CD4-positive, alpha-beta T cell treated with Interleukin-2 at 100 ng/mL for 4 hours (primary cell): ENCODE results near the gene MEGF11.

Source experiments
- DNase-seq: peaks from one replicate; pipeline ENCODE4 v3.0.0-alpha.2; 2020; ENCODE audit warnings: low spot score

Gene MEGF11

GRCh38 chr15:66239514-66239913, 14.0 kb downstream of the MEGF11 start:
- no peak for DNase-seq

DNA sequence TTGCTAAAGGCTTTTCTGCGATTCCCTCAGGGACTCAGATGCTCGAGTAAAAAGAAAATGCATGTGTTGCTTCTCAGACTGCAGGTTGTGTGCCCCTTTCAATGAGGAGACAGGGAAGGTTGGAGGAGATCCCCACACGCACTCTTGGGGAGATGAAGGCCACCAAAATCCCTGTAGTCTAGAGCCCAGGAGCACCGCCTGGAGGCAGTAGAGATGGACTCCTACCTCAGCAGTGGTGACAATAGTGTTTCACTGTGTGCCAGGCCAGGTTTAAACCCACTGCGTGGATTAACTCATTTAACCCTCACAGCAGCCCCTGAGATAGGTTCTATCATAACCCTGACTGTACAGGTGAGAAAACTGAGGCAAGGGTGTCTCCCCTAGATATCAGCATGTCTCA, 15.2 kb downstream of the MEGF11 start:
- no peak for DNase-seq

- no peak for DNase-seq
These were observed 15.9 kb downstream of the MEGF11 start for GRCh38 chr15:66237513-66238235.

DNA sequence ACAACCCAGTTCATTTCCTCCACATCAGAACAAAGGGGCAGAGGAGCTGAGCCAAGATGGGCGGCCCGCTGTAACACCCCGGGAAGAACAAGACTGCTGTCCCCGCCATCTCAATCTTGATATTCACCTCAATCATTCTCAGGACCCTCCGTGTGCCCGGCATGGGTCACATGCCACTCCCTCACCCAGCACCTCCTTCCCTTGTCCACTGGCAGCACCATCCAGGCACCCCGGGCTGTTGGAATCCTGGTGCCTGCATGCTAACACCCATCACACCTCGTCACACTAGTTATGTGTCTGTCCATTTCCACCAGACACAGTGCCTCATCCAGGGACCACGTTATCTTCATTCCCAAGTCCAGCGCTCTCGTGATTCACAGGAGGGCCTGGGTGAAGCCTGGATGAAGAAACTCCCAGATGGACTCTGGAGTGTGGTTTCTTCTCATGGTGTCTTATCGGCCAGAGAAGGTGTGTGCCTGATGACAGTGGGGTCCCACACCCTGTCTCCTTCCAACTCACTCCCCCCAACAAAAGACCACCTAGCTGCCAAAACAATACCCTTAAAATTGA, 16.7 kb downstream of the MEGF11 start:
- DNase-seq = no peak

- no peak for DNase-seq
These were observed 17.7 kb downstream of the MEGF11 start for GRCh38 chr15:66235866-66236265.

DNA sequence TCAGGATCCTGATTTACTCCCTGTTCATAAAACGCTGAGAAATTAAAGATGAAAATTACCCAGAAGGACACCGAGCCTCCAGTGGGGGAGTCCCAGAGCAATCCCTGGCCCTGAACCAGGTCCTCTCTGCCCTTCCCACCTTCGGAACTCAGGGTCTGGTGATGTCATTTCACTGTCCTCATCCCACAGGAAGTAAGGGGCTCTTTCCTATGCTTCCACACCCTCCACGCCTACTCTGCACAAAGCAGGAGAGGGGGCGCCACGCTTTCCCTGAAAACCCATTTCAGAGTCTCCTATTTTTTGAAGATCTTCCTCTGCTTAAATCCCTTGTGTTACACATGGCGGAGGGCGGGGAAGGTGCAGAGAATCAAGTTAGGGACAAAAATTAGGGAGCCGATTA, 18.8 kb downstream of the MEGF11 start:
- DNase-seq = no peak

DNA sequence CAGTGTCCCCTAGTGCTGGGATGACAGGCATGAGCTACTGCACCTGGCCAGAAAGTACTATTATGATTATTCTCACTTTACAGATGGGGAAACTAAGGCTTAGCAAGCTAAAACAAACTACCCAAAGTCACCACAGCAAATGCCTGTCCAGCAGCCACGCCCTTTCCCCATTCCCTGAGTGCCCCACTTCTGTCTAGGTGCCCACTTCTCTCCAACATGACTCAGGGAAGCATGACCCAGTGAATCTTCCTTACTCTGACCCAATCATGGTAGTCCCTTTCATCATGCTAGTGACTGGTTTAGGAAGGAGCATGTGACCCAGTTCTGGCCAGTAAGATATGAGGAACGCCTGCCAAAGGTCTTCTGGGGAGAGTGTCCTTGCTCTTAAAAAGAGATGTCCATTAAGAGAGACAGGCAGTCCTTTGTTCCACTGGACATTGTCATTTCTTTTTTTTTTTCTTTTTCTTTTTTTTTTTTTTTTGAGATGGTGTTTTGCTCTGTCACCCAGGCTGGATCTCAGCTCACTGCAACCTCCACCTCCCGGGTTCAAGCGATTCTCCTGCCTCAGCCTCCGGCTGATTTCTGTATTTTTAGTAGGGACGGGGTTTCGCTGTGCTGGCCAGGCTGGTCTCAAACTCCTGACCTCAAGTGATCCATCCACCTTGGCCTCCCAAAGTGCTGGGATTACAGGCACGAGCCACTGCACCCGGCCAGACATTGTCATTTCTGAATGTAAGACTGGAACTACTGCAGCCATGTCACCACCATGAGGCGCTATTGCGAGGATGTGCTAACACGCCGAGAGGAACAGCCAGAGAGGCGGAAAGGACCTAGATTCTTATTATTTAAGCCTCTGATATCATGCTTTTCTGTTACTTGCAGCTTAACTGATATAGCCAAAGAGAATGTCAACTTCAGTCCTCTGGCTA, 19.8 kb downstream of the MEGF11 start:
- no peak for DNase-seq

DNA sequence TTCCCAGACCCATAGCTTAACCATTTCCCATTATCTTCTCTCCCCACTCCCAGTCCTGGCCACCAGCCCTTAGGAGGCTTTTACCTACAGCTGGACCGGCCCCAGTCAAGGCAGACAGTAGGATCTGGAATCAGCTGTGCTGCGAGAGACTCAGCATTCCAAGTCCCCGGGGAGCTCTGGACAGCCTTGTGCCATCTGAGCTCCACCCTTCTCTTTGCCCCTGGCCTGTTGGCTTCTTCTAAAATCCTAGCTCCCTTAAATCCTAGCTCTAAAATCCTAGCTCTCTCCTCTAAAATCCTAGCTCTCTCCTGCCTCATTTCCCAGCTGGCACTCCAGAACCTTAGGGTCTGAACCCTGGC, 21.3 kb downstream of the MEGF11 start:
- no peak for DNase-seq

DNA sequence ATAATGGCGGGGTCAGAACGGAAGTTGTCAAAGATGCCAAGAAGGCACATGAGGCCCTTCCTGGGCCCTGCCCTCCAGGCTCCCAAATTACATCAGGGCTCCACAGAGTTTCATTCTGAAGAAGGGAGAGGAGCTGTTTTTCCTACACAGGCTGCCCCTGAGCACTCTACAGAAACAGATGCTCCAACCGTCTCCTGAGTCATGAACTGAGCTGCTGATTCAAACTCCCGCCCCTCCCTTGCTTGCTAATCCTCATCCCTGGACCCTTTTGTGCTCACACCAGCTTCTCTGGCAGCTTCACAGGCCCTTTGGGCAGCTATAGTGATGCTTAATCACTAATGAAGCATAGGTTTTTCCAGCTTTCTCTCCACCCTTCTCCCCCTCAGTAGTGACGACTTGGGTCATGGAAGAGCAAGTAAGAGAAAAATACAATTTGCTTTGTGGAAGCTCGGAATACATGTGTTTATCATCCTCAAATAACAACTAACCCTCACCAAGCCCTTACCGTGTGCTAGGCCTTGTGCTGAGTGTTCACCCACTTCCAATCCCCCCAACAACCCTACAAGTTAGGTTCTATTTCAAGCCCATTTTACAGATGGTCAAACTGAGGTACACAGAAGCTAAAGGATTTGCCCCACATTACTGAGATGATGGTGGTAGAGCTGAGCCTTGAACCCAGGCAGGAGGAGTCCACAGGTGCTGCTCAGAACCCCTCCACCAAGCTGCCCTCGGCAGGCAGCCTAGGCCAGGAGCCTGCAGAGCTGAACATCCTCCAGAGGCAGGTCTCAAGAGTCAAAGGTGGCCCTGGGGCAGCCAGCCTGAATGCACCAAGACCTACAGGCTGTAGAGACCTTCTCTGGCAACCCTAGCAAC, 21.9 kb downstream of the MEGF11 start:
- no peak for DNase-seq

DNA sequence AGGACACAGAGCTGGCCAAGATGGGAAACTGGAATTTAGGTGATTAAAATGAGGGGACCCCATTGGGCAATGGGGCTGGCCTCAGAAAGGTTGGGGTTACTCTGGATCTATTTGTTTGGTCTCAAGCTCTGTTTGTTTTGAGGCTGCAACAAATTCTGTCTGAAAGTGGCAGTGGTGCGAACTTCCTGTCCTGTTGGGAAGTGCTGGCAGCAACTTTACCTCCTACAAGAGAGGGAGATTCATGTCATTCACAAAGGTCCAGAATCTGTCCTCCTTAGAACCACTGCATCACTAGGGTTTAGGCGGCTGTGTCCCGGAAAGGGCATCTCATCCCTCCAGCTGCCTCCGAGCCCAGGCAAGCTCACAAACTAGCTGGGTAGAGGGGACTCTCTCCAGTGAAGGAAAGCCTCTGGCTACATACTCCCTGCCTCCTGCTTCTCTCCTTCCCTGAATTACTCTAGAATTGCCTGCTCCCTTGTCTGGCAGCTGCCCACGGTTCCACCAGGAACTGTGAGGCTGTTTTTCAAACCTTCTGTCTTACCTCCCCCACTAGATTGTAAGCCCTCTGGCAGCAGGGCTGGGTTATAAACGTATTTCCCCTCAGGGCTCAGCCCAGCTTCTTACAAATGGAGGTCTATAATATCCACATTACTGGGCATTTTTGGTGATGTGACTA, 23.6 kb downstream of the MEGF11 start:
- no peak for DNase-seq

GRCh38 chr15:66228807-66229735, 24.5 kb downstream of the MEGF11 start:
- DNase-seq = no peak

DNA sequence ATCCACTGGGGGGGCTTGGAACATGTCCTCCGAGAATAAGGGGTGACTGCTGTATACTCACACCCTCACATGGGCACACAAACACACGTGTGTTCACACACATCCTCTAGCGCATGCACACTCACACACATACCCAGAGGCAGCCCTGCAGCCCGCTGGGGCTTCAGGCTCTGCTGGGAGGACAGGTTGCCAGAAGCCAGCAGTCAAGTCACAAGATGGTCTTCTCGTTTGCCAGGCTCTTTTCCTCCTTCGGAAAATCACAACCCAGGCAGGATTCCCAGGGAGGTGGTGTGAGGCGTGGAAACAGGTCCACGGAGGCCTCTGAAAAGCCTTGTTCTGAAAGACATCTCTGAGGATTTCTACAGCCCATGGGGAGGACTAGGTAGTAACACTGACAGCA, 26.8 kb downstream of the MEGF11 start:
- DNase-seq = no peak

DNA sequence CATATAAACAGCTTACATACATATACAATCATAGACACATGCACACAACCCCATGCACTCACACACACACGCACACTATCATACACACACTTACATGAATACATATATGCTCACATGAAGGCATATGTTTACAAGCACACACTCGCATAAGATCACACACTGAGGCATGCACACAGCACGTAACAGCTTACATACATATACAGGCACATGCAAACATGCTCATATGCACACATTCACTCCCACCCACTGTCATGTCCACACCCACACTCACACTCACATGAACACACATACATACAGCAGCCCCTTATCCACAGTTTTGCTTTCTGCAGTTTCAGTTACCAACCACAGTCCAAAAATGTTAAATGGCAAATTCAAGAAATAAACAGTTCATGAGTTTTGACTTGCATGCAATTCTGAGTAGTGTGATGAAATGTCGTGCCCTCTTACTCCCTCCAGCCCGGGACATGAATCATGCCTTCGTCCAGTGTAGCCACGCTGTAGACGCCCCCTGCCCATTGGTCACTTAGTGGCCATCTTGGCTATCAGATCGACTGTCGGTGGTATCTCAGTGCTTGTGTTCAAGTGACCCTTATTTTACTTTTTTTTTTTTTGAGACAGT, 27.8 kb downstream of the MEGF11 start:
- DNase-seq = no peak

GRCh38 chr15:66224946-66225345, 28.6 kb downstream of the MEGF11 start:
- no peak for DNase-seq

DNA sequence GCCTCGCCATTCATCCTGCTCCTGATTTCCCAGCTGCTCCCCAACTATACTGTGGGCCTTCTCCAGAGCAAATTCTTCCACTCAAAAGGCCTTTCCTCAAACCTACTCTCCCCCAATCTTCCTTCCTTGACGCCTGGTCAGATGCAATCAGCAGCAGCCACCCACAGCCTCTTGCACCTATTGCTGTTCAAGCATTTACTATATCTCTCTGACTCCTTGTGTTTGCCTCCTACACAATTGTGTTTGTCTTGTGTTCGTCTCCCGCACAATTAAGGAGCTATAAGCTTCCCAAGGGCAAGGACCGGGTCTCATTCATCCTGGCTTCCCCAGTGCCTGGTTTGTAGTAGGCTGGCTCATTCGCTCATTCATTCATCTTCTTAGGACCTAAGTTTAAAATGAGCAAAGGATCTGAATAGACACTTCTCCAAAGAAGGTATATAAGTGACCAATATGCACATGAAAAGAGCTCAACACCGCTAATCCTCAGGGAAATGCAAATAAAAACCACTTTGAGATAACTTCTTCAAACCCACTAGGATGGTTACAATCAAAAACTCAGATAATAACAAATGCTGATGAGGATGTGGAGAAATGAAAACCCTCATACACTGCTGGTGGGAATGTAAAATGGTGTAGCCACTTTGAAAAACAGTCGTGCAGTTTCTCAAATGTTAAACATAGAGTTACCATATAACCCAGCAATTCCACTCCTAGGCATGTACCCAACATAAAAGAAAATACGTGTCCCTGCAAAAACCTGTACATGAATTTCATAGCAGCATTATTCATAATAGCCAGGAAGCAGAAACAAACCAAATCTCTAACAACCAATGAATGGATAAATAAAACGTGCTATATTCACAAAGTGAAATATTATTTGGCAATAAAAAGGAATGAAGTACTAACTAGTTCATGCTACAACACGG, 31.0 kb downstream of the MEGF11 start:
- no peak for DNase-seq

- no peak for DNase-seq
These were observed 32.4 kb downstream of the MEGF11 start for GRCh38 chr15:66221126-66221525.

DNA sequence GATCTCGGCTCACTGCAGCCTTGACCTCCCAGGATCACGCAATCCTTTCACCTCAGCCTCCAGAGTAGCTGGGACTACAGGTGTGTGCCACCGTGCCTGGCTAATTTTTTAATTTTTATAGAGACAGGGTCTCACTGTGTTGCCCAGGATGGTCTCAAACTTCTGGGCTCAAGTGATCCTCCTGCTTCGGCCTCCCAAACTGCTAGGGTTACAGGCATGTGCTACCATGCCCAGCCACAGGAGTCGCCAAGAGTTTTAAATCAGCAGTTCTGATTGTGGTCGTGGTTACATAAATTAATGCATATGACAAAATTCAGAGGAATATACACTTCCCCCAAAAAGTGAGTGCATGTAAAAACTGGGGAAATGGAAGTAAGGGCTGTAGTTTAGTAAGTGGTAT, 32.9 kb downstream of the MEGF11 start:
- no peak for DNase-seq

- no peak for DNase-seq
These were observed 34.2 kb downstream of the MEGF11 start for GRCh38 chr15:66219339-66219738.

- DNase-seq = no peak
These were observed 36.7 kb downstream of the MEGF11 start for GRCh38 chr15:66216806-66217205.
